Heart right ventricle (tissue), 16 donors: ENCODE results near the gene C6orf120. TPM values are rescaled to one million over a fixed set of nuclear protein-coding genes. Genes with fewer than 3 reads are reported as not detected.

Experiments used
- ATAC-seq, 8 donors: fragments of 200-7000 bp; cut with Tn5 transposase; one replicate each; pipeline ENCODE4 v1.9.1; 2020; ENCODE audit warnings: mild to moderate bottlenecking in 8 of 8, moderate library complexity in 8 of 8, moderate number of reproducible peaks in 1 of 8
- DNase-seq, 2 donors: peaks; one replicate each; pipeline ENCODE4 v3.0.0-alpha.2; 2020
- H3K27ac ChIP-seq, 10 donors: fragments of 200-600 bp; sonication (generic) in 2 of 10; one replicate each; pipeline versions ENCODE4 v1.5.0 to v1.8.0; 2020 to 2022; ENCODE audit warnings: mild to moderate bottlenecking in 3 of 10
- H3K27me3 ChIP-seq, 7 donors: fragments of 200-600 bp; one replicate each; pipeline ENCODE4 v1.8.0; 2021 to 2022; ENCODE audit warnings: mild to moderate bottlenecking in 2 of 7
- H3K36me3 ChIP-seq, 9 donors: fragments of 200-600 bp; sonication (generic) in 1 of 9; one replicate each; pipeline versions ENCODE4 v1.5.0 to v1.8.0; 2020 to 2022; ENCODE audit warnings: mild to moderate bottlenecking in 2 of 9
- H3K4me1 ChIP-seq, 9 donors: fragments of 200-600 bp; sonication (generic) in 1 of 9; one replicate each; pipeline versions ENCODE4 v1.5.0 to v1.8.0; 2020 to 2022; ENCODE audit warnings: mild to moderate bottlenecking in 4 of 9
- H3K4me3 ChIP-seq, 10 donors: fragments of 200-600 bp; sonication (generic) in 2 of 10; one replicate each; pipeline versions ENCODE4 v1.5.0 to v1.8.0; 2020 to 2022; ENCODE audit warnings: mild to moderate bottlenecking in 7 of 10, moderate library complexity in 2 of 10
- H3K9me3 ChIP-seq, 11 donors: fragments of 200-600 bp in 10 of 11; sonication (generic) in 2 of 11; one replicate each; pipeline versions ENCODE4 v1.5.0 to v1.8.0; 2013 to 2022; ENCODE audit warnings: mild to moderate bottlenecking in 2 of 11, control low read depth in 1 of 11, moderate library complexity in 1 of 11
- WGBS, 2 donors: extraction: QIAGEN DNeasy Blood & Tissue Kit; methylation state at CpG; one replicate each; pipeline ENCODE4 v1.1.7; 2013; ENCODE audit warnings: inconsistent platforms in 1 of 2; 5-methylcytosine and 5-hydroxymethylcytosine counted together
- intact Hi-C, 10 donors: fragments of 100-400 bp; cut with DNase I; formaldehyde crosslinking; loops; one replicate each; pipeline versions ENCODE4 v1.11.1 to v1.14.2; 2022
- polyA plus RNA-seq, 2 donors: library from polyadenylated mRNA; stranded (reverse); fragments of 200-250 nt; gene quantifications; one replicate each; pipeline ENCODE4 v1.2.3, GENCODE V29; 2013
- total RNA-seq, 10 donors: library from RNA; stranded (reverse); fragmentation: NEBNext Ultra II Directional in 3 of 10; extraction: Animal tissue kit (Norgen Biotek cat#: 25700) in 3 of 10; gene quantifications; one replicate each; pipeline versions ENCODE4 v1.2.1 to v1.2.4, GENCODE V29; 2021 to 2023
- TF ChIP-seq, protein P1 (sequence below), 9 donors: fragments of 200-600 bp; sonication (generic) in 2 of 9; IDR thresholded peaks; one replicate each; pipeline versions ENCODE4 v1.5.0 to v1.8.0; 2021 to 2022; ENCODE audit warnings: antibody characterized with exemption in 9 of 9, mild to moderate bottlenecking in 5 of 9, moderate library complexity in 1 of 9
- donor health status: Arrhythmogenic right ventricular cardiomyopathy.
- donor health status: ischemic (EF 13 %, LVEDD 7.1; RV severe dilation, severe dysfunction).
- donor health status: healthy with polysubstance abuse.
- donor health status: DM: no; HTN: yes; CAD: no.
- donor health status: DM: no; HTN: no; CAD: no.
- donor health status: ischemic (EF 25% LVEDD 6.9; RV normal size, moderate dysfunction).
- donor health status: ischemic (EF 25% LVEDD 5.7; RV mildly dilated, moderate dysfunction).
- donor health status: healthy.
- donor health status: DM: yes; HTN: yes; CAD: no.
- donor health status: Ischemic cardiomyopathy.
- donor health status: ischemic (EF 35%, LVEDD 5.7; RV mildly dilated, moderate dysfunction).
- donor health status: nonischemic (EF 11% LVEDD 7.7; RV severe dilation, severe dysfunction).
- donor health status: DM: yes; HTN: yes; CAD: no.
- donor health status: PGD.
- donor health status: ischemic (EF 29% LVEDD 5.4; RV normal size, mild dysfunction).
- donor health status: nonischemic (EF 23%, LVEDD 6.1; RV moderate dilation, normal function).

Gene C6orf120
- total and polyA plus RNA-seq, 12 donors = 2.4 to 18.9 (median 13.6) TPM

DNA sequence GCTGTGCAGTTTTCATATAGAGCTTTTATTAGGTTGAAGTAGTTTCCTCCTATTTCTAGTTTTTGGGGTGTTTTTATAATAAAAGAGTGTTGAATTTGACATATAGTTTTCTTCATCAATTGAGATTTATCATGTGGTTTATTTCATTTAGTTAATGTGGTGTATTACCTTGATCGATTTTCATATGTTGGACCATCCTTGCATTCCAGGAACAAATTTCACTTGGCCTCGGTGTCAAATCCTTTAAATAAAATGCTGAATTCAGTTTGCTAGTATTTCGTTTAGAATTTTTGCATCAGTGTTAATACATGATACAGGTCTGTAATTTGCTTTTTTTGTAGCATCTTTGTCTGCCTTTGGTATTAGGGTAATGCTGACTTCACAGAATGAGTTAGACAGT, 43.5 kb downstream of the C6orf120 start:
- Histone ChIP-seq H3K4me3 (no peak overlapping the region), H3K4me1 (peaks cover 0 to 11% (median 5%) of the 10 kb centered on the region in 9 donors), H3K27ac (no peak overlapping the region), H3K27me3 (no peaks in the 10 kb centered on the region), H3K9me3 (peaks cover 0 to 17% (median 0%) of the 10 kb centered on the region in 11 donors), H3K36me3 (no peaks in the 10 kb centered on the region)
- 87 to 88% methylated on average over 3 of the region's 3 CpGs for WGBS, 2 donors
- DNase-seq (no peak), ATAC-seq (no peak)
- TF ChIP-seq, protein P1, sequence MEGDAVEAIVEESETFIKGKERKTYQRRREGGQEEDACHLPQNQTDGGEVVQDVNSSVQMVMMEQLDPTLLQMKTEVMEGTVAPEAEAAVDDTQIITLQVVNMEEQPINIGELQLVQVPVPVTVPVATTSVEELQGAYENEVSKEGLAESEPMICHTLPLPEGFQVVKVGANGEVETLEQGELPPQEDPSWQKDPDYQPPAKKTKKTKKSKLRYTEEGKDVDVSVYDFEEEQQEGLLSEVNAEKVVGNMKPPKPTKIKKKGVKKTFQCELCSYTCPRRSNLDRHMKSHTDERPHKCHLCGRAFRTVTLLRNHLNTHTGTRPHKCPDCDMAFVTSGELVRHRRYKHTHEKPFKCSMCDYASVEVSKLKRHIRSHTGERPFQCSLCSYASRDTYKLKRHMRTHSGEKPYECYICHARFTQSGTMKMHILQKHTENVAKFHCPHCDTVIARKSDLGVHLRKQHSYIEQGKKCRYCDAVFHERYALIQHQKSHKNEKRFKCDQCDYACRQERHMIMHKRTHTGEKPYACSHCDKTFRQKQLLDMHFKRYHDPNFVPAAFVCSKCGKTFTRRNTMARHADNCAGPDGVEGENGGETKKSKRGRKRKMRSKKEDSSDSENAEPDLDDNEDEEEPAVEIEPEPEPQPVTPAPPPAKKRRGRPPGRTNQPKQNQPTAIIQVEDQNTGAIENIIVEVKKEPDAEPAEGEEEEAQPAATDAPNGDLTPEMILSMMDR (IDR thresholded peaks at IDR 0.05) = no peak
- intact Hi-C loops = no loop called here

DNA sequence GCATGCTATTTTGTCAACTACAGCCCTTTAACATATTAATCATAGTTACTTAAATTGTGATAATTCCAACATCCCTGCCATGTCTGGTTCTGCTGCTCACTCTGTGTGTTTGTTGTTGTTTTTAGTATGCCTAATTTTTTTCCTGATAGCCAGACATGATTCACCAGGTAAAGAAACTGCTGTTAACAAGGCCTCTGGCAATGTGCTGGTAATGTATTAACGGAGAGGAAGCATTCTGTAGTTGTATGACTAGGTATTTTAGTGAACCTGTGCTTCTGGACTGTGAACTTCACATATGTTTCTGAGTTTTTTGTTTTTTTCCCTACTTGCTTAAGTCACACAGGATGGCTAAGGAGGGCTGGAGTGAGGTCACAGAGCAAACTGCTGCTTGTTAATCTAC, 44.6 kb downstream of the C6orf120 start:
- peaks cover 0 to 18% (median 11%) of the 10 kb centered on the region in 9 donors for H3K4me1 ChIP-seq
- TF ChIP-seq, protein P1 (IDR thresholded peaks at IDR 0.05) = no peak
- intact Hi-C loops = no loop called here
- no peak for DNase-seq
- no peak overlapping the region for H3K4me3 ChIP-seq
- no peaks in the 10 kb centered on the region for H3K27me3 ChIP-seq
- peaks cover 0 to 17% (median 0%) of the 10 kb centered on the region in 11 donors for H3K9me3 ChIP-seq
- no peaks in the 10 kb centered on the region for H3K36me3 ChIP-seq
- WGBS, 2 donors = 84 to 91% methylated on average over 1 of the region's 1 CpG
- no peak overlapping the region for H3K27ac ChIP-seq
- ATAC-seq = no peak

DNA sequence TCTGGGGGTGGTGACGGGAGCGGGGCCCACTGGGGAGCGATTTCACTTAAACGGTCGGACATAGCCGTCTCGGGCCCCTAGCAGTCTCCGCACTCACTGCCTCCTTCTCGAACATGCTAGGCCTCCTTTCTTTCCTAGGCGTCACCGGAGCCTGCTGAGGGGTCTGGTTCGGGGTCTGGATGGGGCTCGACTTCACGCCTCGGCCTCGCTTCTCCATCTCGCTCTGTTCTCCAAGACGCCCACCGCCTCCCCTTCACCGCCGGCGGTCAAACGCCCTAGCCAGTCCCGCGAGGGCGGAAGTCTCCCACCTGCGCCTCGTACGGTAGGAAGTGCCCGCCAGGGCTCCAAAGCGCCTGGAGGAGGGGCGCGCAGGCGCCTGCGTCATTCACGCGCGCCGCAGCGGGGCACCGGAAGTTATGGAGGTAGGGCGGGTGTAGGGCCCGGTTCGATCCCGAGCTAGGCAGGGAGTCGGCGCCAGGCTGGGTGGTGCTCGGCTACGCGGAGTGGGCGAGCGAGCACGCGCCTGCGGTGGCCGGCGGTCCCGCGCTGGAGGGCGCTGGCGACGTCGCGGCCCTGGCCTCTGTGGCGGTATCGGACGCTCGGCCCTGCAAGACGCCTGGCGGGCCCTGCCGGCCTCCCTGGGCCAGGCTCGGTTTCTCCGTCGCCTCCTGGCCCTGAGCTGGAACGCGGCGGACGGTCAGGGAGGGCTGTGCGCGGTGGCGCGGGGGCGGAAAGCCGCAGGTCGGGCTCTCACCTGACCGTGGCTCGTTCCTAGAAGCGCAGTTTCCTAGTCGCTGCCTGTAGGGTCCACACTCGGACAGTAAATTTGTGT, 49.5 kb downstream of the C6orf120 start, which contains the start of the genes DYNLT2 and ERMARD:
Gene DYNLT2 (minus strand): TSS at position 331 of the 832 bp plus-strand sequence. CDS start 114 bp downstream, at position 217.
Gene ERMARD (plus strand): TSS at position 381 of the 832 bp plus-strand sequence. CDS start 36 bp downstream, at position 417.
- peak within 1 kb of the TSS; percentile 53 to 96 (median 88) for H3K4me3 ChIP-seq
- H3K27ac ChIP-seq = peak within 1 kb of the TSS; percentile 81 to 99 (median 96)
- intact Hi-C loops = loop anchor here in 8 of 10 donors (1.0 to 10.0 kb wide), 7 partner anchors 27 to 806 kb away; partner anchors contain the start of genes TBP (in 7 of the 8), PSMB1 (in 5 of the 8), C6orf120 (in 1 of the 8) and PHF10 (in 1 of the 8)
- ATAC-seq (peak; percentile 98 to 100 (median 99)), DNase-seq (peak; percentile 93 to 94)
- 0% methylated on average over 64 to 90 of the region's 90 CpGs for WGBS, 2 donors
- no peaks in the 10 kb centered on the region for H3K27me3 ChIP-seq
- TF ChIP-seq, protein P1 (IDR thresholded peaks at IDR 0.05) = peak in 6 of 9 donors; percentile 12 to 44 (median 37)
- peaks cover 0 to 12% (median 0%) of the 10 kb centered on the region in 9 donors for H3K36me3 ChIP-seq
- peaks cover 0 to 4% (median 0%) of the 10 kb centered on the region in 11 donors for H3K9me3 ChIP-seq
- H3K4me1 ChIP-seq = peaks cover 2 to 32% (median 24%) of the 10 kb centered on the region in 9 donors

DNA sequence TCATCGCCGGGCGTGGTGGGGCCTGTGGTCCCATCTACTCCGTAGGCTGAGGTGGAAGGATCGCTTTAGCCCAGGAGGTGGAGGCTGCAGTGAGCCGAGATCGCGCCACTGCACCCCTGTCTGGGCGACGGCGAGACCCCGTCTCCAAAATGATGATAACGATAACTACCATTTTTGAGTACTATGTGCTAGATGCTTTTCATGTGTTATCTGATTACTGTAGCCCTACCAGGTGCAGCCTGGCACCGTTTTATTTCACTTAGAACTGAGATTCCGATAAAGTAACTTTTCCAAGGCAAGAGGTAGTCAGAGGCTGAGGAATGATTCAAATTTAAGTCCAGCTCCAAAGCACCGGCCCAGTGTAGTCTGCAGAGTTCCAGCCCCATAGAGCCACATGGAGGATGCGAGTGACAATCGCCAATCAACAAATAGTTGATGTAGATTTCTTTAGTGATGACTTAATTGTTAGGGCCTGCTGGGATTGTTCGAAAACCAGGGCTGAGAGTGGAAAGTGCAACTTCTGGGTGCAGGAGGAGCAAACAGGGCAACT, 50.2 kb downstream of the C6orf120 start:
- TF ChIP-seq, protein P1 (IDR thresholded peaks at IDR 0.05) = no peak
- peak overlapping the region; percentile 53 to 96 (median 88) for H3K4me3 ChIP-seq
- 5 to 7% methylated on average over 19 of the region's 19 CpGs for WGBS, 2 donors
- H3K9me3 ChIP-seq = peaks cover 0 to 1% (median 0%) of the 10 kb centered on the region in 11 donors
- intact Hi-C loops = loop anchor here in 6 of 10 donors (5.0 to 10.0 kb wide), 4 partner anchors 50 to 805 kb away; partner anchors contain the start of genes PSMB1 (in 5 of the 6), TBP (in 5 of the 6), C6orf120 (in 1 of the 6) and WDR27 (in 1 of the 6)
- ATAC-seq (peak in 4 of 8 donors; percentile 25 to 58 (median 40)), DNase-seq (no peak)
- peaks cover 2 to 32% (median 24%) of the 10 kb centered on the region in 9 donors for H3K4me1 ChIP-seq
- no peaks in the 10 kb centered on the region for H3K27me3 ChIP-seq
- H3K27ac ChIP-seq = peak overlapping the region; percentile 81 to 99 (median 96)
- peaks cover 0 to 19% (median 2%) of the 10 kb centered on the region in 9 donors for H3K36me3 ChIP-seq
